Right ventricle myocardium inferior (tissue), 1 donor: ENCODE results near the gene MPZL2. TPM values are rescaled to one million over a fixed set of nuclear protein-coding genes. Genes with fewer than 3 reads are reported as not detected.

ENCODE experiments used
- ATAC-seq: fragments of 200-7000 bp; cut with Tn5 transposase; one replicate; pipeline ENCODE4 v1.9.1; 2020; ENCODE audit warnings: mild to moderate bottlenecking, moderate library complexity
- DNase-seq: peaks from one replicate; pipeline ENCODE4 v3.0.0; 2021; ENCODE audit errors: missing footprints
- intact Hi-C: fragments of 100-400 bp; cut with DNase I; formaldehyde crosslinking; loops from one replicate; pipeline ENCODE4 v1.11.0; 2022
- total RNA-seq: library from RNA; stranded (reverse); fragmentation: NEBNext Ultra II Directional; extraction: Animal tissue kit (Norgen Biotek cat#: 25700); gene quantifications from one replicate; pipeline ENCODE4 v1.2.1, GENCODE V29; 2021
- donor health status: DM: no; HTN: yes; CAD: no; lungs with severe emphysema.

The MPZL2 gene
- total RNA-seq, 1 donor from 2014 or later, result 11.4 TPM

- DNase-seq, result no peak
- intact Hi-C loops, result no loop called here
Measured at GRCh38 chr11:118287006-118287405, 22.9 kb upstream of the MPZL2 start.

GRCh38 chr11:118286545-118286944 is 22.4 kb upstream of the MPZL2 start:
- ATAC-seq, result no peak
- intact Hi-C loops, result no loop called here
- no peak for DNase-seq

More at GRCh38 chr11:118287006-118287405, 22.9 kb upstream of the MPZL2 start:
- no peak for ATAC-seq

- intact Hi-C loops, result no loop called here
- ATAC-seq, result no peak
- no peak for DNase-seq
Measured at GRCh38 chr11:118283756-118284350, 19.8 kb upstream of the MPZL2 start.

GRCh38 chr11:118283037-118283636 is 19.0 kb upstream of the MPZL2 start:
- ATAC-seq (no peak), DNase-seq (no peak)
- intact Hi-C loops, result no loop called here

GRCh38 chr11:118282606-118283005 is 18.5 kb upstream of the MPZL2 start:
- DNase-seq (no peak), ATAC-seq (no peak)
- intact Hi-C loops, result no loop called here

GRCh38 chr11:118281284-118281683 is 17.2 kb upstream of the MPZL2 start:
- intact Hi-C loops, result no loop called here

GRCh38 chr11:118277312-118277711 is 13.2 kb upstream of the MPZL2 start:
- ATAC-seq, result no peak
- intact Hi-C loops, result no loop called here

More at GRCh38 chr11:118281284-118281683, 17.2 kb upstream of the MPZL2 start:
- no peak for ATAC-seq
- no peak for DNase-seq

GRCh38 chr11:118276422-118276821 is 12.3 kb upstream of the MPZL2 start:
- intact Hi-C loops, result no loop called here
- no peak for ATAC-seq
- no peak for DNase-seq

More at GRCh38 chr11:118277312-118277711, 13.2 kb upstream of the MPZL2 start:
- DNase-seq, result no peak

GRCh38 chr11:118275176-118275575 is 11.1 kb upstream of the MPZL2 start:
- intact Hi-C loops, result no loop called here
- no peak for DNase-seq
- ATAC-seq, result no peak

GRCh38 chr11:118274186-118274585 is 10.1 kb upstream of the MPZL2 start:
- intact Hi-C loops, result no loop called here
- no peak for ATAC-seq

GRCh38 chr11:118272001-118272400 is 7.9 kb upstream of the MPZL2 start:
- DNase-seq (no peak), ATAC-seq (no peak)
- intact Hi-C loops, result no loop called here

More at GRCh38 chr11:118274186-118274585, 10.1 kb upstream of the MPZL2 start:
- DNase-seq, result no peak

GRCh38 chr11:118267486-118267885 is 3.4 kb upstream of the MPZL2 start:
- DNase-seq (no peak), ATAC-seq (no peak)
- intact Hi-C loops, result no loop called here

GRCh38 chr11:118265954-118266353 is 1.9 kb upstream of the MPZL2 start:
- DNase-seq (no peak), ATAC-seq (no peak)
- intact Hi-C loops, result no loop called here

GRCh38 chr11:118264569-118265465 is 720 bp upstream of the MPZL2 start:
- ATAC-seq (no peak), DNase-seq (no peak)
- intact Hi-C loops, result no loop called here

- ATAC-seq, result no peak
- no peak for DNase-seq
- intact Hi-C loops, result no loop called here
Measured at GRCh38 chr11:118263112-118263511, 985 bp downstream of the MPZL2 start.

GRCh38 chr11:118260353-118260752 is 3.7 kb downstream of the MPZL2 start:
- no peak for ATAC-seq
- intact Hi-C loops, result no loop called here

GRCh38 chr11:118259138-118259537 is 5.0 kb downstream of the MPZL2 start:
- intact Hi-C loops, result no loop called here
- ATAC-seq (no peak), DNase-seq (no peak)

More at GRCh38 chr11:118260353-118260752, 3.7 kb downstream of the MPZL2 start:
- no peak for DNase-seq

GRCh38 chr11:118258410-118258809 is 5.7 kb downstream of the MPZL2 start:
- ATAC-seq, result no peak

GRCh38 chr11:118252688-118253087 is 11.4 kb downstream of the MPZL2 start:
- ATAC-seq, result no peak
- DNase-seq, result no peak
- intact Hi-C loops, result loop anchor here (5.0 kb wide), 1 partner anchor 55 kb away; no protein-coding TSS in a partner anchor

More at GRCh38 chr11:118258410-118258809, 5.7 kb downstream of the MPZL2 start:
- intact Hi-C loops, result no loop called here
- no peak for DNase-seq
